ENCODE data around the gene SPATA2.

SPATA2 gene

GRCh38 chr20:49945306-49945700 lies 30.0 kb upstream of the SPATA2 start:
- Histone ChIP-seq H3K4me3 (ENCODE audit: low read length) (no peak overlapping the region), H3K27ac (ENCODE audit: low read length) (no peak overlapping the region), H3K9me2 (replicated peaks; ENCODE audit: insufficient read depth, low read length) (no peaks in the 10 kb centered on the region), H3F3A (ENCODE audit: insufficient read depth, low read length) (no peaks in the 10 kb centered on the region), H3K4me2 (ENCODE audit: low read depth, low read length) (no peak overlapping the region), H3K9me3 (replicated peaks; ENCODE audit: insufficient read depth, low read length) (no peaks in the 10 kb centered on the region), H3K27me3 (replicated peaks; ENCODE audit: insufficient read depth, low read length) (no peaks in the 10 kb centered on the region), H3K79me2 (ENCODE audit: low read length) (peaks cover 58% of the 10 kb centered on the region), H3K36me3 (replicated peaks; ENCODE audit: insufficient read depth, low read length) (peaks cover 19% of the 10 kb centered on the region), H2AFZ (ENCODE audit: low read length) (no peak overlapping the region), H3K4me1 (ENCODE audit: low read length) (no peaks in the 10 kb centered on the region), H3K9ac (ENCODE audit: low read length) (no peak overlapping the region), H4K20me1 (ENCODE audit: insufficient read depth, low read length) (no peaks in the 10 kb centered on the region; the same call in 1 of the 2 replicates)
- TF ChIP-seq EZH2 (optimal IDR thresholded peaks at IDR 0.05; ENCODE audit: low read depth, low read length) (no peak), CTCF (IDR thresholded peaks at IDR 0.05; ENCODE audit: low read length) (no peak), EZH2phosphoT487 (IDR thresholded peaks at IDR 0.05; ENCODE audit: low read length) (no peak)
- DNase-seq: no peak

GRCh38 chr20:49942942-49943341 lies 27.6 kb upstream of the SPATA2 start:
- Histone ChIP-seq H4K20me1 (ENCODE audit: insufficient read depth, low read length) (no peaks in the 10 kb centered on the region; the same call in 1 of the 2 replicates), H3K27ac (ENCODE audit: low read length) (no peak overlapping the region), H3K27me3 (replicated peaks; ENCODE audit: insufficient read depth, low read length) (no peaks in the 10 kb centered on the region), H3K4me2 (ENCODE audit: low read depth, low read length) (no peak overlapping the region), H3K9ac (ENCODE audit: low read length) (no peak overlapping the region), H3K4me3 (ENCODE audit: low read length) (no peak overlapping the region), H3K79me2 (ENCODE audit: low read length) (peaks cover 77% of the 10 kb centered on the region), H3K36me3 (replicated peaks; ENCODE audit: insufficient read depth, low read length) (peaks cover 7% of the 10 kb centered on the region), H3K4me1 (ENCODE audit: low read length) (peaks cover 3% of the 10 kb centered on the region; the same call in 1 of the 2 replicates), H3K9me2 (replicated peaks; ENCODE audit: insufficient read depth, low read length) (no peaks in the 10 kb centered on the region), H2AFZ (ENCODE audit: low read length) (no peak overlapping the region), H3F3A (ENCODE audit: insufficient read depth, low read length) (no peaks in the 10 kb centered on the region), H3K9me3 (replicated peaks; ENCODE audit: insufficient read depth, low read length) (no peaks in the 10 kb centered on the region)
- no peak for DNase-seq
- TF ChIP-seq EZH2 (optimal IDR thresholded peaks at IDR 0.05; ENCODE audit: low read depth, low read length) (no peak), EZH2phosphoT487 (IDR thresholded peaks at IDR 0.05; ENCODE audit: low read length) (no peak), CTCF (IDR thresholded peaks at IDR 0.05; ENCODE audit: low read length) (no peak)

- TF ChIP-seq EZH2 (optimal IDR thresholded peaks at IDR 0.05; ENCODE audit: low read depth, low read length) (no peak), EZH2phosphoT487 (IDR thresholded peaks at IDR 0.05; ENCODE audit: low read length) (no peak), CTCF (IDR thresholded peaks at IDR 0.05; ENCODE audit: low read length) (no peak)
- H3K79me2 ChIP-seq (ENCODE audit: low read length): peaks cover 80% of the 10 kb centered on the region
- no peak overlapping the region for H3K4me2 ChIP-seq (ENCODE audit: low read depth, low read length)
- DNase-seq: no peak
- H4K20me1 ChIP-seq (ENCODE audit: insufficient read depth, low read length): no peaks in the 10 kb centered on the region; the same call in 1 of the 2 replicates
- no peaks in the 10 kb centered on the region for H3F3A ChIP-seq (ENCODE audit: insufficient read depth, low read length)
- H3K9me3 ChIP-seq (replicated peaks; ENCODE audit: insufficient read depth, low read length): no peaks in the 10 kb centered on the region
- peaks cover 7% of the 10 kb centered on the region for H3K36me3 ChIP-seq (replicated peaks; ENCODE audit: insufficient read depth, low read length)
- H3K27me3 ChIP-seq (replicated peaks; ENCODE audit: insufficient read depth, low read length): no peaks in the 10 kb centered on the region
- H2AFZ ChIP-seq (ENCODE audit: low read length): no peak overlapping the region
- no peaks in the 10 kb centered on the region for H3K9me2 ChIP-seq (replicated peaks; ENCODE audit: insufficient read depth, low read length)
- H3K4me3 ChIP-seq (ENCODE audit: low read length): no peak overlapping the region
- H3K4me1 ChIP-seq (ENCODE audit: low read length): peaks cover 9% of the 10 kb centered on the region
- H3K27ac ChIP-seq (ENCODE audit: low read length): no peak overlapping the region
- H3K9ac ChIP-seq (ENCODE audit: low read length): no peak overlapping the region
Observed at GRCh38 chr20:49942303-49942702, 27.0 kb upstream of the SPATA2 start.
